GM19467 (cell line): ENCODE measurements around the gene CDH23.
"Not testable (repeated sequence)": the region's sequence is repeated elsewhere in the genome, so short reads cannot be mapped to it uniquely, and the experiment has no call there.

ENCODE experiments used
- ATAC-seq: cut with Tn5 transposase; IDR thresholded peaks from one replicate; pipeline ENCODE4 v1.9.1; 2021; ENCODE audit warnings: mild to moderate bottlenecking, moderate library complexity; ENCODE audit not compliant: unreplicated experiment

CDH23 gene

GRCh38 chr10:71597821-71598498 is 201.2 kb downstream of the CDH23 start:
- no peak for ATAC-seq

- ATAC-seq: no peak
Measured at GRCh38 chr10:71598621-71599055, 201.9 kb downstream of the CDH23 start.

GRCh38 chr10:71599518-71599917 is 202.8 kb downstream of the CDH23 start:
- ATAC-seq: no peak

- ATAC-seq: not testable (repeated sequence)
Measured at GRCh38 chr10:71600242-71600641, 203.5 kb downstream of the CDH23 start.

GRCh38 chr10:71600849-71601248 is 204.1 kb downstream of the CDH23 start:
- no peak for ATAC-seq

GRCh38 chr10:71601273-71601672 is 204.6 kb downstream of the CDH23 start:
- ATAC-seq: no peak

GRCh38 chr10:71603150-71603549 is 206.4 kb downstream of the CDH23 start:
- ATAC-seq: no peak

- no peak for ATAC-seq
Measured at GRCh38 chr10:71603754-71604153, 207.0 kb downstream of the CDH23 start.

GRCh38 chr10:71604324-71605018 is 207.8 kb downstream of the CDH23 start:
- ATAC-seq: no peak

GRCh38 chr10:71605263-71605962 is 208.7 kb downstream of the CDH23 start:
- no peak for ATAC-seq

- ATAC-seq: no peak
Measured at GRCh38 chr10:71606257-71607081, 209.7 kb downstream of the CDH23 start.

GRCh38 chr10:71607082-71607443 is 210.3 kb downstream of the CDH23 start:
- ATAC-seq: no peak

- no peak for ATAC-seq
Measured at GRCh38 chr10:71608819-71609768, 212.4 kb downstream of the CDH23 start.

- ATAC-seq: no peak
Measured at GRCh38 chr10:71610651-71611050, 213.9 kb downstream of the CDH23 start.

- ATAC-seq: no peak
Measured at GRCh38 chr10:71611131-71611530, 214.4 kb downstream of the CDH23 start.

- ATAC-seq: no peak
Measured at GRCh38 chr10:71611709-71612422, 215.1 kb downstream of the CDH23 start.

GRCh38 chr10:71613261-71613777 is 216.6 kb downstream of the CDH23 start:
- ATAC-seq: no peak

- no peak for ATAC-seq
Measured at GRCh38 chr10:71613877-71614276, 217.2 kb downstream of the CDH23 start.

- no peak for ATAC-seq
Measured at GRCh38 chr10:71614946-71615345, 218.2 kb downstream of the CDH23 start.
